K562 (cell line): ENCODE data around the gene KIAA0930. TPM values are rescaled to one million over a fixed set of nuclear protein-coding genes. Genes with fewer than 3 reads are reported as not detected.

ENCODE experiments used
- ATAC-seq: fragments of 200-7000 bp; cut with Tn5 transposase; 3 replicates; pipeline ENCODE4 v1.9.1; 2020; ENCODE audit warnings: moderate library complexity
- BruUV-seq: library from RNA; stranded (reverse); fragments of 400-500 nt; replicated peaks from 2 replicates; lab custom pipeline; 2021; lab: Mats Ljungman, UMichigan
- CTCF ChIA-PET: fragments of 300-600 bp; formaldehyde crosslinking; extraction: SDS; loops from one replicate; lab custom pipeline; 2021; ENCODE audit warnings: low intra/inter-chr PET ratio; lab: Yijun Ruan, JAX
- POLR2A ChIA-PET: fragments of 300-600, 350-650 bp; sonication (Branson Sonifier 250); formaldehyde crosslinking; extraction: SDS; loops from one replicate; lab custom pipeline; 2021; ENCODE audit warnings: antibody characterized with exemption, inconsistent platforms; lab: Yijun Ruan, JAX
- DNase-seq, 4 experiments: peaks; one replicate each; pipeline versions ENCODE4 v3.0.0 to v3.0.0-alpha.2; 2011 to 2018; ENCODE audit warnings: low spot score in 3 of 4, mixed read lengths in 3 of 4; ENCODE audit errors: extremely low read depth in 1 of 4
- FAIRE-seq: peaks from 2 replicates; lab custom pipeline; 2011; peaks lifted over from hg19 to GRCh38; lab: Jason Lieb, UNC
- H2AFZ ChIP-seq: 2 replicates; pipeline ENCODE4 v1.6.0; 2011; ENCODE audit warnings: low read depth, low read length, control low read depth, inconsistent platforms
- H3K27ac ChIP-seq: fragments of 200-600 bp; 3 replicates; pipeline ENCODE4 v1.8.0; 2011; ENCODE audit warnings: low read depth, mild to moderate bottlenecking, control low read depth, inconsistent platforms, low read length, moderate library complexity, mixed read lengths; ENCODE audit errors: extremely low read depth
- H3K27me3 ChIP-seq, 2 experiments: fragments of 300-600 bp in 1 of 2; 2 replicates in 1 of 2; 3 replicates in 1 of 2; pipeline versions ENCODE4 v1.6.0 to v1.8.0; 2011; ENCODE audit warnings: inconsistent platforms in 2 of 2, low read length in 2 of 2, mild to moderate bottlenecking in 1 of 2, mixed read lengths in 1 of 2, moderate library complexity in 1 of 2; ENCODE audit not compliant: control insufficient read depth in 2 of 2, insufficient read depth in 2 of 2
- H3K36me3 ChIP-seq: fragments of 300-600 bp; 3 replicates; pipeline ENCODE4 v1.8.0; 2011; ENCODE audit warnings: mild to moderate bottlenecking, low read length, inconsistent platforms; ENCODE audit not compliant: control insufficient read depth, insufficient read depth
- H3K4me1 ChIP-seq, 2 experiments: fragments of 200-600 bp in 1 of 2; replicated peaks in 1 of 2; 2 replicates in 1 of 2; 3 replicates in 1 of 2; pipeline versions ENCODE4 v1.5.1 to v1.8.0; 2011; ENCODE audit warnings: inconsistent platforms in 2 of 2, low read length in 2 of 2, mild to moderate bottlenecking in 1 of 2, mixed read lengths in 1 of 2, moderate library complexity in 1 of 2; ENCODE audit not compliant: control insufficient read depth in 2 of 2, insufficient read depth in 2 of 2
- H3K4me2 ChIP-seq: 2 replicates; pipeline ENCODE4 v1.6.1; 2011; ENCODE audit warnings: low read length, control low read depth, inconsistent platforms, mixed read lengths; ENCODE audit not compliant: insufficient read depth
- H3K4me3 ChIP-seq: fragments of 200-600 bp; sonication (generic), shearing (Covaris generic); 2 replicates; pipeline ENCODE4 v1.5.1; 2016; ENCODE audit warnings: control low read depth, inconsistent platforms
- H3K79me2 ChIP-seq: fragments of 200-600 bp; 3 replicates; pipeline ENCODE4 v1.8.0; 2011; ENCODE audit warnings: low read length, inconsistent platforms; ENCODE audit not compliant: control insufficient read depth, insufficient read depth
- H3K9ac ChIP-seq, 2 experiments: 2 replicates each; pipeline versions ENCODE4 v1.6.0 to v1.6.1; 2011; ENCODE audit warnings: low read depth in 2 of 2, low read length in 2 of 2, control low read depth in 1 of 2, inconsistent platforms in 1 of 2, mild to moderate bottlenecking in 1 of 2, mixed read lengths in 1 of 2; ENCODE audit not compliant: insufficient read depth in 1 of 2
- H3K9me1 ChIP-seq: one replicate; pipeline ENCODE4 v1.6.0; 2011; ENCODE audit warnings: inconsistent platforms, mild to moderate bottlenecking, low read length, moderate library complexity; ENCODE audit not compliant: control insufficient read depth, insufficient read depth
- H3K9me3 ChIP-seq: replicated peaks from 2 replicates; pipeline ENCODE4 v1.5.1; 2011; ENCODE audit warnings: low read depth, low read length, inconsistent platforms; ENCODE audit not compliant: control insufficient read depth, insufficient read depth
- H4K20me1 ChIP-seq: replicated peaks from 2 replicates; pipeline ENCODE4 v1.6.1; 2011; ENCODE audit warnings: low read length, inconsistent platforms, mixed read lengths; ENCODE audit not compliant: control insufficient read depth, insufficient read depth
- DIDO1 ChIP-seq: fragments of 450-650 bp; IDR thresholded peaks from 2 replicates; pipeline ENCODE4 v1.6.1; 2016; ENCODE audit warnings: low read depth, missing biosample characterization, missing genetic modification characterization
- HDAC1 ChIP-seq, 2 experiments: fragments of 450-650 bp; IDR thresholded peaks; 2 replicates each; pipeline ENCODE4 v1.6.1; 2016 to 2017; ENCODE audit warnings: inconsistent platforms in 1 of 2, mild to moderate bottlenecking in 1 of 2, moderate library complexity in 1 of 2
- POLR2G ChIP-seq: fragments of 200-400 bp; formaldehyde crosslinking; IDR thresholded peaks from 2 replicates; pipeline ENCODE4 v1.6.1; 2017; ENCODE audit warnings: low read depth, mild to moderate bottlenecking, antibody characterized with exemption, low read length, moderate library complexity
- PURB ChIP-seq: sonication (generic); formaldehyde crosslinking; IDR thresholded peaks from 2 replicates; pipeline ENCODE4 v1.9.0; 2021; ENCODE audit warnings: low read depth, mild to moderate bottlenecking, missing genetic modification reagents
- ZKSCAN1 ChIP-seq: fragments of 150-350 bp; IDR thresholded peaks from 2 replicates; pipeline ENCODE4 v1.6.1; 2016; ENCODE audit warnings: low read depth, low read length
- ZKSCAN8 ChIP-seq: fragments of 200-800 bp; sonication (Bioruptor generic); IDR thresholded peaks from 2 replicates; pipeline ENCODE4 v1.6.1; 2016; ENCODE audit warnings: missing genetic modification characterization, missing compliant biosample characterization
- ZNF140 ChIP-seq: fragments of 250-450 bp; sonication (Bioruptor Pico); IDR thresholded peaks from 2 replicates; pipeline ENCODE4 v1.8.0; 2021; ENCODE audit warnings: moderate library complexity, mild to moderate bottlenecking, inconsistent platforms
- ZNF584 ChIP-seq: fragments of 200-800 bp; sonication (Bioruptor generic); IDR thresholded peaks from 2 replicates; pipeline ENCODE4 v1.6.1; 2016; ENCODE audit warnings: low read depth, mild to moderate bottlenecking, missing genetic modification characterization, missing compliant biosample characterization
- ZNF778 ChIP-seq: fragments of 450-650 bp; formaldehyde crosslinking; IDR thresholded peaks from 2 replicates; pipeline ENCODE4 v1.4.0; 2020; ENCODE audit warnings: mild to moderate bottlenecking, moderate library complexity
- whole genome bisulfite sequencing: fragments of 100-300 bp; shearing (Covaris generic); methylation state at CpG from one replicate; pipeline ENCODE4 v1.1.6; 2016; ENCODE audit warnings: low coverage, mixed read lengths; ENCODE audit not compliant: insufficient coverage; ENCODE audit errors: missing lambda C conversion rate; 5-methylcytosine and 5-hydroxymethylcytosine counted together
- in situ Hi-C: fragments of 300-500 bp; cut with MboI; formaldehyde crosslinking; loops from 4 replicates; pipeline ENCODE4 v1.15.0; 2018; ENCODE audit warnings: inconsistent platforms, mixed read lengths
- intact Hi-C: fragments of 100-400 bp; cut with micrococcal nuclease; formaldehyde crosslinking; loops from 2 replicates; pipeline ENCODE4 v1.14.2; 2022
- polyA plus RNA-seq, 8 experiments: library from polyadenylated mRNA; depleted of rRNA in 4 of 8; stranded (reverse) in 5 of 8; unstranded in 3 of 8; fragments of >200 nt; fragmentation: Nextera tagmentation in 2 of 8; fragmentation: Illumina TruSeq in 1 of 8; extraction: Ambion mirVana in 2 of 8; extraction: Trizol in 1 of 8; gene quantifications; 2 replicates each; pipeline versions ENCODE4 v1.2.1 to v1.2.3, GENCODE V29; 2011 to 2014; ENCODE audit warnings: inconsistent platforms in 1 of 8, missing spikeins in 1 of 8
- total RNA-seq, 7 experiments: library from RNA; depleted of rRNA in 6 of 7; stranded (reverse); fragments of >200 nt in 6 of 7; fragmentation: Illumina TruSeq in 2 of 7; extraction: Trizol in 2 of 7; gene quantifications; 2 replicates each; pipeline versions ENCODE4 v1.2.1 to v1.2.3, GENCODE V29; 2011 to 2021; ENCODE audit warnings: low replicate concordance in 1 of 7

Gene KIAA0930
- total and polyA plus RNA-seq, 9 of the 15 experiments (the other 6 are each of a cell fraction or from before 2014, with no cell fraction given), result 0.24 to 12.1 (median 6.4) TPM

DNA sequence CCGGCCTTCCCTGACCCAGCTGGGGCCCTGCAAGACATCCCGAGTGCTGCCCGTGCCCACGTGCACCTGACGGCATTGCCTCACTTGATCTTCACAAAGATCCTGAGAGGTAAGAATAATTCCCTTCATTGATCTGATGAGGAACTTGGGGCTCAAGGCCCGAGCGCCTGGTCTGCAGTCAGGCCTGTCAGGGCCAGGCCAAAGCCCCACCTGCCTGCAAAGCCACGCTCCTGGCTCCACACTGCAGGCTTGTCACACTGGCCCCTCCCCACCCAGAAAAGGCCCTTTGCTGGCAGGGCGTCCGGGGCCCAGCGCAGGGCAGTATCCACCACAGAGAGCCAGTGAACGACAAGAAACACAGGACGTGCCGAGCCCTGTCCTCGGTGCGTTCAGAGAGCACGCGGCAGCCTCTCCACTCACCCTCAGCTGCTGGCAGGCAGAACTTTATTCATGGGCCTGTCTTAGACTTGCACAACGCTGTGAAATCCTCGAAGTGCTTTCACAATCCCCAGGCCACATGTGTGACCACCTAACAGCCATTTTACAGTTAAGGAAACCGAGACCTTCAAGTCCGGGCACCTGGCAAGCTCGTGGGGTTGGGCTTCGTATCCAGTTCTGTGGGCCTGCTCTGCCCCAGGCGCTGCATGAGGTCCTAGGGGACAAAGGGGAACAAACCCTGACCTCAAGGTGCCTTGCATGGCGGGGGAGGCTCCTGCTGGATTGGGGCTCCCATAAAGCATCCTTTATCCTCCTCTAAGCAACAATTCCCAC, 14.8 kb downstream of the KIAA0930 start:
- POLR2A ChIA-PET, result interaction anchor here (0.6 kb wide), 1 partner anchor 117 kb away, joined by 4 read pairs; no protein-coding TSS in a partner anchor

More for the DNA sequence above, 14.8 kb downstream of the KIAA0930 start:
- no peak for TF ChIP-seq ZNF778 (CRISPR knock-in tag)
- no peak for TF ChIP-seq DIDO1 (tag)
- 0 out of 2 replicates have a peak, but pooled peaks have one; percentile 4 for TF ChIP-seq POLR2G
- no peak for TF ChIP-seq ZKSCAN1
- no peak for TF ChIP-seq ZNF140 (CRISPR knock-in tag)
- TF ChIP-seq PURB, result no peak
- TF ChIP-seq ZNF584 (CRISPR knock-in tag), result no peak
- no peak for TF ChIP-seq HDAC1 (IDR thresholded peaks at IDR 0.05)
- no peak for TF ChIP-seq ZKSCAN8 (CRISPR knock-in tag)
- Histone ChIP-seq H3K36me3 (no peaks in the 10 kb centered on the region), H3K4me1 (peaks cover 0 to 17% of the 10 kb centered on the region in 2 experiments; a peak in 2 of 5 replicates), H3K4me3 (no peak overlapping the region), H4K20me1 (peaks cover 11% of the 10 kb centered on the region), H3K9ac (no peak overlapping the region; a peak in 1 of 4 replicates), H3K79me2 (no peaks in the 10 kb centered on the region), H3K27ac (no peak overlapping the region), H3K9me1 (no peaks in the 10 kb centered on the region), H3K27me3 (no peaks in the 10 kb centered on the region; a peak in 1 of 5 replicates), H2AFZ (no peak overlapping the region), H3K4me2 (no peak overlapping the region), H3K9me3 (no peaks in the 10 kb centered on the region)
- 56% methylated on average over 17 of the region's 26 CpGs for WGBS
- ATAC-seq (no peak), FAIRE-seq (no peak), DNase-seq (no peak)
- CTCF ChIA-PET, result no interaction called here
- BruUV-seq, result no TSS peak
- intact Hi-C loops, result no loop called here
- in situ Hi-C loops, result loop anchor here (25.0 kb wide), 1 partner anchor 414 kb away; no protein-coding TSS in a partner anchor
